Choroid plexus epithelial cell (primary cell): ENCODE measurements around the gene THUMPD3.
A peak's percentile ranks its signal among the peaks of the same experiment; 100 is the strongest.

Experiments used
- DNase-seq: peaks from one replicate; pipeline ENCODE4 v3.0.0-alpha.2; 2010; ENCODE audit warnings: low read depth
- H3K4me3 ChIP-seq: 2 replicates; pipeline ENCODE4 v1.5.1; 2011; ENCODE audit warnings: low read depth, mild to moderate bottlenecking, control low read depth, low read length, moderate library complexity
- CTCF ChIP-seq: conservative IDR thresholded peaks from 2 replicates; pipeline ENCODE4 v1.5.1; 2011; ENCODE audit warnings: low read depth, mild to moderate bottlenecking, control low read depth, inconsistent platforms, low read length, moderate library complexity

THUMPD3 gene

GRCh38 chr3:9379327-9379726 lies 16.5 kb downstream of the THUMPD3 start:
- no peak for TF ChIP-seq CTCF
- no peak for DNase-seq
- H3K4me3 ChIP-seq = no peak overlapping the region

- no peak for TF ChIP-seq CTCF
- no peak overlapping the region for H3K4me3 ChIP-seq
- no peak for DNase-seq
These were observed 17.2 kb downstream of the THUMPD3 start for GRCh38 chr3:9380014-9380413.

GRCh38 chr3:9384141-9384828 lies 21.4 kb downstream of the THUMPD3 start:
- DNase-seq = peak; percentile 66
- no peak overlapping the region for H3K4me3 ChIP-seq

GRCh38 chr3:9385187-9386077 lies 22.6 kb downstream of the THUMPD3 start:
- DNase-seq = peak; percentile 19
- no peak overlapping the region for H3K4me3 ChIP-seq
- TF ChIP-seq CTCF = no peak

More at GRCh38 chr3:9384141-9384828, 21.4 kb downstream of the THUMPD3 start:
- no peak for TF ChIP-seq CTCF

- no peak overlapping the region for H3K4me3 ChIP-seq
- no peak for TF ChIP-seq CTCF
- DNase-seq = no peak
These were observed 23.2 kb downstream of the THUMPD3 start for GRCh38 chr3:9386078-9386459.

GRCh38 chr3:9386501-9387321 lies 23.9 kb downstream of the THUMPD3 start:
- TF ChIP-seq CTCF = no peak
- H3K4me3 ChIP-seq = no peak overlapping the region
- no peak for DNase-seq
